HepG2 (cell line): ENCODE measurements around the gene SPINDOC. TPM values are rescaled to one million over a fixed set of nuclear protein-coding genes. Genes with fewer than 3 reads are reported as not detected.

ENCODE experiments used
- ATAC-seq: fragments of 200-7000 bp; cut with Tn5 transposase; 3 replicates; pipeline ENCODE4 v1.9.1; 2020; ENCODE audit warnings: mild to moderate bottlenecking, moderate library complexity
- BruUV-seq: library from RNA; stranded (reverse); fragments of 400-500 nt; replicated peaks from 2 replicates; lab custom pipeline; 2021; lab: Mats Ljungman, UMichigan
- CTCF ChIA-PET: fragments of 300-600 bp; formaldehyde crosslinking; extraction: SDS; loops from one replicate; lab custom pipeline; 2021; ENCODE audit warnings: low total read pairs, inconsistent platforms, low intra/inter-chr PET ratio; lab: Yijun Ruan, JAX
- POLR2A ChIA-PET: fragments of 350-600 bp; sonication (Branson Sonifier 250); formaldehyde crosslinking; loops from one replicate; lab custom pipeline; 2020; ENCODE audit warnings: antibody characterized with exemption, inconsistent platforms; lab: Yijun Ruan, JAX
- DNase-seq: peaks from one replicate; pipeline ENCODE4 v3.0.0-alpha.2; 2015; ENCODE audit warnings: low spot score
- FAIRE-seq: peaks from 3 replicates; lab custom pipeline; 2011; peaks lifted over from hg19 to GRCh38; lab: Jason Lieb, UNC
- H2AFZ ChIP-seq: one replicate; pipeline ENCODE4 v1.6.1; 2011; ENCODE audit warnings: low read length, inconsistent platforms
- H3K27ac ChIP-seq: fragments of 300-600 bp; 3 replicates; pipeline ENCODE4 v1.8.0; 2011; ENCODE audit warnings: mixed run types, mild to moderate bottlenecking, mixed read lengths, low read length, inconsistent platforms; ENCODE audit not compliant: insufficient read depth; ENCODE audit errors: extremely low read length
- H3K27me3 ChIP-seq, 2 experiments: fragments of 200-600 bp in 1 of 2; 2 replicates in 1 of 2; 3 replicates in 1 of 2; pipeline versions ENCODE4 v1.6.0 to v1.8.0; 2011; ENCODE audit warnings: low read length in 2 of 2, mild to moderate bottlenecking in 2 of 2, moderate library complexity in 2 of 2, inconsistent platforms in 1 of 2; ENCODE audit not compliant: insufficient read depth in 2 of 2, control insufficient read depth in 1 of 2
- H3K36me3 ChIP-seq, 2 experiments: fragments of 200-600 bp in 1 of 2; replicated peaks in 1 of 2; 2 replicates in 1 of 2; 3 replicates in 1 of 2; pipeline versions ENCODE4 v1.5.1 to v1.8.0; 2011; ENCODE audit warnings: low read length in 2 of 2, inconsistent platforms in 1 of 2; ENCODE audit not compliant: insufficient read depth in 2 of 2, control insufficient read depth in 1 of 2
- H3K4me1 ChIP-seq: 2 replicates; pipeline ENCODE4 v1.5.1; 2012; ENCODE audit warnings: low read length, inconsistent platforms; ENCODE audit not compliant: insufficient read depth
- H3K4me2 ChIP-seq: 2 replicates; pipeline ENCODE4 v1.6.0; 2011; ENCODE audit warnings: low read depth, low read length, inconsistent platforms
- H3K4me3 ChIP-seq, 3 experiments: fragments of 200-600 bp in 1 of 3; sonication (generic), shearing (Covaris generic) in 1 of 3; replicated peaks in 1 of 3; 2 replicates each; pipeline ENCODE4 v1.5.1; 2011 to 2016; ENCODE audit warnings: low read length in 3 of 3, inconsistent platforms in 2 of 3, low read depth in 2 of 3, mild to moderate bottlenecking in 2 of 3, control low read depth in 1 of 3, mixed read lengths in 1 of 3; ENCODE audit not compliant: insufficient read depth in 1 of 3
- H3K79me2 ChIP-seq: one replicate; pipeline ENCODE4 v1.6.1; 2011; ENCODE audit warnings: low read length, inconsistent platforms; ENCODE audit not compliant: insufficient read depth
- H3K9ac ChIP-seq: 2 replicates; pipeline ENCODE4 v1.6.0; 2011; ENCODE audit warnings: mild to moderate bottlenecking, low read depth, low read length, inconsistent platforms; ENCODE audit not compliant: insufficient read depth
- H3K9me3 ChIP-seq: 2 replicates; pipeline ENCODE4 v1.5.1; 2012; ENCODE audit warnings: mild to moderate bottlenecking, low read length
- H4K20me1 ChIP-seq: 2 replicates; pipeline ENCODE4 v1.6.0; 2011; ENCODE audit warnings: inconsistent platforms, mild to moderate bottlenecking, low read length, moderate library complexity; ENCODE audit not compliant: insufficient read depth
- FOXM1 ChIP-seq: sonication (generic); formaldehyde crosslinking; IDR thresholded peaks from 2 replicates; pipeline ENCODE4 v1.5.0; 2020; ENCODE audit warnings: missing genetic modification reagents
- GABPB1 ChIP-seq: IDR thresholded peaks from 2 replicates; pipeline ENCODE4 v1.6.1; 2016; ENCODE audit warnings: mild to moderate bottlenecking, missing genetic modification reagents, moderate library complexity, missing compliant biosample characterization
- GTF3A ChIP-seq: sonication (generic); formaldehyde crosslinking; conservative IDR thresholded peaks from 2 replicates; pipeline ENCODE4 v1.4.0; 2020; ENCODE audit warnings: mild to moderate bottlenecking, missing genetic modification reagents
- HINFP ChIP-seq: sonication (generic); formaldehyde crosslinking; IDR thresholded peaks from 2 replicates; pipeline ENCODE4 v1.4.0; 2020; ENCODE audit warnings: low read depth, mild to moderate bottlenecking, missing genetic modification reagents
- SAFB2 ChIP-seq: sonication (generic); formaldehyde crosslinking; IDR thresholded peaks from 2 replicates; pipeline ENCODE4 v1.5.1; 2020; ENCODE audit warnings: missing genetic modification reagents, low read depth, mild to moderate bottlenecking, borderline replicate concordance
- ZBTB10 ChIP-seq: sonication (generic); formaldehyde crosslinking; IDR thresholded peaks from 2 replicates; pipeline ENCODE4 v1.4.0; 2020; ENCODE audit warnings: missing genetic modification reagents, borderline replicate concordance
- ZNF296 ChIP-seq: sonication (generic); formaldehyde crosslinking; conservative IDR thresholded peaks from 2 replicates; pipeline ENCODE4 v1.5.0; 2020; ENCODE audit warnings: mild to moderate bottlenecking, missing genetic modification reagents
- ZNF572 ChIP-seq: sonication (generic); formaldehyde crosslinking; IDR thresholded peaks from 2 replicates; pipeline ENCODE4 v1.5.1; 2020; ENCODE audit warnings: mild to moderate bottlenecking, missing genetic modification reagents
- ZNF629 ChIP-seq: sonication (generic); formaldehyde crosslinking; conservative IDR thresholded peaks from 2 replicates; pipeline ENCODE4 v1.5.0; 2020; ENCODE audit warnings: missing genetic modification reagents
- ZNF788 ChIP-seq: sonication (generic); formaldehyde crosslinking; IDR thresholded peaks from 2 replicates; pipeline ENCODE4 v1.5.0; 2020; ENCODE audit warnings: mild to moderate bottlenecking, missing genetic modification reagents, borderline replicate concordance
- WGBS: methylation state at CpG from one replicate; pipeline ENCODE4 v1.1.6; 2017; ENCODE audit warnings: low lambda C conversion rate; 5-methylcytosine and 5-hydroxymethylcytosine counted together
- in situ Hi-C: cut with HindIII; loops from 2 replicates; pipeline ENCODE4 v1.10.0; 2017; ENCODE audit warnings: low pct_unique_long_range_greater_than_20kb; ENCODE audit not compliant: extremely low pct_ligation_motif_present
- intact Hi-C: fragments of 100-400 bp; cut with micrococcal nuclease; formaldehyde crosslinking; loops from one replicate; pipeline ENCODE4 v1.10.0; 2022; ENCODE audit not compliant: unreplicated experiment
- polyA plus RNA-seq, 8 experiments: library from polyadenylated mRNA; depleted of rRNA in 3 of 8; stranded (reverse) in 7 of 8; unstranded in 1 of 8; fragments of >200 nt; fragmentation: Illumina TruSeq in 4 of 8; extraction: Trizol in 4 of 8; gene quantifications; 2 replicates each; pipeline versions ENCODE4 v1.2.1 to v1.2.3, GENCODE V29; 2011 to 2016; ENCODE audit warnings: low read depth in 4 of 8, missing spikeins in 1 of 8, mixed read lengths in 1 of 8; ENCODE audit not compliant: insufficient read depth in 1 of 8
- total RNA-seq, 5 experiments: library from RNA; depleted of rRNA; stranded (reverse); fragments of >200 nt; fragmentation: Illumina TruSeq; extraction: Trizol; gene quantifications; 2 replicates each; pipeline ENCODE4 v1.2.3, GENCODE V29; 2016; ENCODE audit warnings: low read depth in 1 of 5
- TF ChIP-seq, protein P1 (sequence below): IDR thresholded peaks from 2 replicates; pipeline ENCODE4 v1.6.1; 2016; ENCODE audit warnings: low read depth, missing genetic modification reagents, missing compliant biosample characterization

SPINDOC gene
- total and polyA plus RNA-seq, 2 of the 13 experiments (the other 11 are each of a cell fraction or from before 2014, with no cell fraction given): 21.4 to 29.9 TPM

DNA sequence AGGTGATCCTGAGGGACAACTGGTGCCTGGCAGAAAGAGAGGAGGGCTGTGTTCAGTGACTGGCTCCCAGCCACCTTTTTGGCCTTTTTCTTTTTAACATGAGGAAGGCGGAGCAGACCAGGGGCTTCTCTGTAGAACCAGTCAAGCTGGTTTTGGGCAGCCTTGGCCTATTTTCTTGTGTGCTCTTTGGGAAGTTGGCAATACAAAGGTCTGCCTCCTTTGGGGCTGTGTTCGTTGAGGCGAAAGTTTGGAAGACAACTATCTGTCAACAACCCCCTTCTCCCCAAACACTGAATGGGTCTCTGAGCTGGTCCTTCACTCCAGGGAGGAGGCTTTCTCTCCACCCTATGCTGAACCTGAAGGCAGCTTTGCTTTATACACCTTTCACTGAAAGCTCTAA lies 34.1 kb downstream of the SPINDOC start (continued):
- TF ChIP-seq SAFB2 (CRISPR knock-in tag) (no peak), HINFP (no peak), ZNF572 (CRISPR knock-in tag) (no peak)

GRCh38 chr11:63849691-63850090 lies 36.4 kb downstream of the SPINDOC start:
- 97% methylated on average over 2 of the region's 2 CpGs for WGBS
- in situ Hi-C loops (no loop called here), intact Hi-C loops (no loop called here)
- Histone ChIP-seq H3K4me1 (peaks cover 45% of the 10 kb centered on the region), H3K27ac (no peak overlapping the region), H3K27me3 (no peaks in the 10 kb centered on the region), H4K20me1 (no peaks in the 10 kb centered on the region), H3K79me2 (peaks cover 51% of the 10 kb centered on the region), H3K9me3 (no peaks in the 10 kb centered on the region), H3K36me3 (peaks cover 1 to 7% of the 10 kb centered on the region in 2 experiments; a peak in 3 of 5 replicates), H3K4me2 (no peak overlapping the region), H3K4me3 (no peak overlapping the region), H3K9ac (no peak overlapping the region), H2AFZ (no peak overlapping the region)
- FAIRE-seq (no peak), ATAC-seq (no peak), DNase-seq (no peak)
- CTCF ChIA-PET: no interaction called here
- POLR2A ChIA-PET: interaction anchor here (1.6 to 2.1 kb wide), 2 partner anchors 11 kb away, joined by 5 to 7 read pairs; partner anchors contain the start of gene MARK2
- BruUV-seq: no TSS peak
- no peak for TF ChIP-seq ZBTB10 (CRISPR knock-in tag)
- no peak for TF ChIP-seq ZNF788 (CRISPR knock-in tag)
- TF ChIP-seq ZNF629 (CRISPR knock-in tag): peak; percentile 63
- no peak for TF ChIP-seq GABPB1 (CRISPR knock-in tag)
- no peak for TF ChIP-seq FOXM1 (CRISPR knock-in tag)
- no peak for TF ChIP-seq ZNF296 (CRISPR knock-in tag)
- TF ChIP-seq, protein P1, sequence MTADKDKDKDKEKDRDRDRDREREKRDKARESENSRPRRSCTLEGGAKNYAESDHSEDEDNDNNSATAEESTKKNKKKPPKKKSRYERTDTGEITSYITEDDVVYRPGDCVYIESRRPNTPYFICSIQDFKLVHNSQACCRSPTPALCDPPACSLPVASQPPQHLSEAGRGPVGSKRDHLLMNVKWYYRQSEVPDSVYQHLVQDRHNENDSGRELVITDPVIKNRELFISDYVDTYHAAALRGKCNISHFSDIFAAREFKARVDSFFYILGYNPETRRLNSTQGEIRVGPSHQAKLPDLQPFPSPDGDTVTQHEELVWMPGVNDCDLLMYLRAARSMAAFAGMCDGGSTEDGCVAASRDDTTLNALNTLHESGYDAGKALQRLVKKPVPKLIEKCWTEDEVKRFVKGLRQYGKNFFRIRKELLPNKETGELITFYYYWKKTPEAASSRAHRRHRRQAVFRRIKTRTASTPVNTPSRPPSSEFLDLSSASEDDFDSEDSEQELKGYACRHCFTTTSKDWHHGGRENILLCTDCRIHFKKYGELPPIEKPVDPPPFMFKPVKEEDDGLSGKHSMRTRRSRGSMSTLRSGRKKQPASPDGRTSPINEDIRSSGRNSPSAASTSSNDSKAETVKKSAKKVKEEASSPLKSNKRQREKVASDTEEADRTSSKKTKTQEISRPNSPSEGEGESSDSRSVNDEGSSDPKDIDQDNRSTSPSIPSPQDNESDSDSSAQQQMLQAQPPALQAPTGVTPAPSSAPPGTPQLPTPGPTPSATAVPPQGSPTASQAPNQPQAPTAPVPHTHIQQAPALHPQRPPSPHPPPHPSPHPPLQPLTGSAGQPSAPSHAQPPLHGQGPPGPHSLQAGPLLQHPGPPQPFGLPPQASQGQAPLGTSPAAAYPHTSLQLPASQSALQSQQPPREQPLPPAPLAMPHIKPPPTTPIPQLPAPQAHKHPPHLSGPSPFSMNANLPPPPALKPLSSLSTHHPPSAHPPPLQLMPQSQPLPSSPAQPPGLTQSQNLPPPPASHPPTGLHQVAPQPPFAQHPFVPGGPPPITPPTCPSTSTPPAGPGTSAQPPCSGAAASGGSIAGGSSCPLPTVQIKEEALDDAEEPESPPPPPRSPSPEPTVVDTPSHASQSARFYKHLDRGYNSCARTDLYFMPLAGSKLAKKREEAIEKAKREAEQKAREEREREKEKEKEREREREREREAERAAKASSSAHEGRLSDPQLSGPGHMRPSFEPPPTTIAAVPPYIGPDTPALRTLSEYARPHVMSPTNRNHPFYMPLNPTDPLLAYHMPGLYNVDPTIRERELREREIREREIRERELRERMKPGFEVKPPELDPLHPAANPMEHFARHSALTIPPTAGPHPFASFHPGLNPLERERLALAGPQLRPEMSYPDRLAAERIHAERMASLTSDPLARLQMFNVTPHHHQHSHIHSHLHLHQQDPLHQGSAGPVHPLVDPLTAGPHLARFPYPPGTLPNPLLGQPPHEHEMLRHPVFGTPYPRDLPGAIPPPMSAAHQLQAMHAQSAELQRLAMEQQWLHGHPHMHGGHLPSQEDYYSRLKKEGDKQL (CRISPR knock-in tag): no peak
- TF ChIP-seq GTF3A (CRISPR knock-in tag): no peak
